HG03457 (cell line): ENCODE measurements around the gene ALOX12.

ENCODE experiments used
- ATAC-seq: cut with Tn5 transposase; IDR thresholded peaks from one replicate; pipeline ENCODE4 v1.9.1; 2021; ENCODE audit warnings: moderate number of reproducible peaks; ENCODE audit not compliant: unreplicated experiment

ALOX12 gene

GRCh38 chr17:7002288-7003047, 6.6 kb downstream of the ALOX12 start:
- ATAC-seq, result no peak

GRCh38 chr17:7003745-7004144, 7.9 kb downstream of the ALOX12 start:
- no peak for ATAC-seq

DNA sequence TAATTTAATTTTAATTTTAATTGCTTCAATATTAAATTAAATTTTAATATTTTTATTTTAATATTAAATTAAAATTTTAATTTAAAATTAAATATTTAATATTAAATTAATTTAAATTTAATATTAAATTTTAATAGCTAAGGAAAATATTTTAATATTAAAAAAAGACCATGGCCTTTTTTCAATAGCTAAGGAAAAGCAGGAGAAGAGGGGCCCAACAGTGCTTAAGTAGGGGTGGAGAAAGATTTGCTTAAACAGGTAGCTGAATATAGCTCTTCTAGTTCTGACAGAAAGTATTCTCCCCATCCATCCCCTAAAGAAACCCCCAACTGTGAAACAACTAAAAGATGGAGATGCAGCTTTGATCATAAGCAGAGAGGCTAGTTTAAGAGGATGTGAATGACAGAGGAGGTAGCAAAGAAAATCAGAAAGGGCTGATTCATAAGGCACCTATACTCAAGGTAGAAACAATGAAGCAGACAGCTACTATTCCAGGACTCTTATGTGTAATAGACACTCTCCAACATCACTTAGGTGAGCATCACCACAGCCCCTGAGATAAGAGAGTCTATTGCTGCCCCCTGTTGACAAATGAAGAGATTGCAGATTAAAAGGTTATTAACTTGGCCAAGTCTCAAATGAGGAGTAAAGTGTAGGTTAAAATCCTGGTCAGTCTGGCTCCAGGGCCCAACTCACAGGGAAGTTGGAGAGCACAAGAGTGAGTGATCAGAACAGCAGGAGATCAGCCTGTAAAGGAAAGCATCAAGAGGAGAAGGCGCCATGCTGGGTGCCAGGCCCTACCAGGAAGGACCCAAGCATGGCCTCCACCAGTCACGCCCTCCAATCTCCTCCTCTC, 8.8 kb downstream of the ALOX12 start:
- ATAC-seq, result no peak

- no peak for ATAC-seq
These were observed 9.9 kb downstream of the ALOX12 start for GRCh38 chr17:7005716-7006115.

- no peak for ATAC-seq
These were observed 11.3 kb downstream of the ALOX12 start for GRCh38 chr17:7007143-7007542.

- ATAC-seq, result no peak
These were observed 14.7 kb downstream of the ALOX12 start for GRCh38 chr17:7010523-7010922.

DNA sequence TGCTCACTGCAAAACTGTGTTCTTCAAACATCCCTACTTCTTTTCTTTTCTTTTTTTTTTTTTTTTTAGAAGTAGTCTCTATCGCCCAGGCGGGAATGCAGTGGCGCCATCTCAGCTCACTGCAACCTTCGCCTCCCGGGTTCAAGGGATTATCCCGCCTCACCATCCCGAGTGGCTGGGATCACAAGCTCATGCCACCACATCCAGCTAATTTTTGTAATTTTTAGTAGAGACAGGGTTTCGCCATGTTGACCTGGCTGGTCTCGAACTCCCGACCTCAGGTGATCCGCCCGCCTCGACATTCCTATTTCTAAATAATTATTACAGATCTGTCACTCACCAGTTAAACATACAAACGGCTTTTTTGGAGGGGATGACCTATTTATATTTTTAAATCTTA, 15.6 kb downstream of the ALOX12 start:
- no peak for ATAC-seq

- ATAC-seq, result no peak
These were observed 16.0 kb downstream of the ALOX12 start for GRCh38 chr17:7011942-7012254.

DNA sequence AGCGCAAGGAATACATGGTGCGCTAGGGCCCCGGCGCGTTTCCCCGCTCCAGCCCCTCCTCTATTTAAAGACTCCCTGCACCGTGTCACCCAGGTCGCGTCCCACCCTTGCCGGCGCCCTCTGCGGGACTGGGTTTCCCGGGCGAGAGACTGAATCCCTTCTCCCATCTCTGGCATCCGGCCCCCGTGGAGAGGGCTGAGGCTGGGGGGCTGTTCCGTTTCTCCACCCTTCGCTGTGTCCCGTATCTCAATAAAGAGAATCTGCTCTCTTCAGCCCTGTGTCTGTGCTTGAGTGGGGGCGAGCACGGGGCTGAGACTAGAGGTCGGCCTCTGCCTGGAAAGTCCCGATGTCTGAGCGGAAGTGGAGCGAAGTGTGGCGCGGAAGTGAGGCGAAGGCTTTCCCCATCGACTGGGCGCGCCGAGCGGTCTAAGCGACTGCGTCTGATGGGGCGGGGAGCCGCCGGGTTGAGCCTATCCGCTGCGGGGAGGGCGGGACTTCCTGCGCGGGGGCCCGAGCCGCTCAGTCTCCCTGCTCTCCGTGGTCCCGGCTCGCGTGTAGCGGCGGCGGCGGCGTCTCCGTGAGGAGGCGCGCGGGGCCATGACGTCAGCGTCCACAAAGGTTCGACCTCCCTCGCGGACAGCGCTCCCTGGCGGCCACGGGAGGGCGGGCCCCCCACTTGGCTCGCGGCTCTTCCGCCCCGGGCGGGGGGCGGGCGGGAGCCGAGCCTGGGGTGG, 18.6 kb downstream of the ALOX12 start:
- peak; percentile 67 for ATAC-seq

GRCh38 chr17:7014995-7015958, 19.4 kb downstream of the ALOX12 start:
- ATAC-seq, result peak; percentile 24

DNA sequence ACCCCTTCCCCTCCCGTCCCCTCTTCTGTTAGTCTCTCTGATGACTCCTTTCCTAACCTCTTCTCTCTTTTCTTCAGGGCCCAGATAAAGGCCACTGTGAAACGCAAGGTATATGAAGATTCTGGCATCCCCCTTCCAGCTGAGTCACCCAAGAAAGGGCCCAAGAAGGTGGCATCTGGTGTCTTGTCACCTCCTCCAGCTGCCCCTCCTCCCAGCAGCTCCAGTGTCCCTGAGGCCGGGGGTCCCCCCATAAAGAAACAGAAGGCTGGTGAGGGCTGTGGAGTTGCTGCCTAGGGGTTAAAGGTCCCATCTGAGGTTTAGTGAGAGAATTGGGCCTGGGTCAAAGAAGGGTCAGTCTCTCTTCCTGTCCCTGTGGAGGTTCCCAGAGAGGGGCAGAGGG, 20.6 kb downstream of the ALOX12 start:
- ATAC-seq, result no peak

DNA sequence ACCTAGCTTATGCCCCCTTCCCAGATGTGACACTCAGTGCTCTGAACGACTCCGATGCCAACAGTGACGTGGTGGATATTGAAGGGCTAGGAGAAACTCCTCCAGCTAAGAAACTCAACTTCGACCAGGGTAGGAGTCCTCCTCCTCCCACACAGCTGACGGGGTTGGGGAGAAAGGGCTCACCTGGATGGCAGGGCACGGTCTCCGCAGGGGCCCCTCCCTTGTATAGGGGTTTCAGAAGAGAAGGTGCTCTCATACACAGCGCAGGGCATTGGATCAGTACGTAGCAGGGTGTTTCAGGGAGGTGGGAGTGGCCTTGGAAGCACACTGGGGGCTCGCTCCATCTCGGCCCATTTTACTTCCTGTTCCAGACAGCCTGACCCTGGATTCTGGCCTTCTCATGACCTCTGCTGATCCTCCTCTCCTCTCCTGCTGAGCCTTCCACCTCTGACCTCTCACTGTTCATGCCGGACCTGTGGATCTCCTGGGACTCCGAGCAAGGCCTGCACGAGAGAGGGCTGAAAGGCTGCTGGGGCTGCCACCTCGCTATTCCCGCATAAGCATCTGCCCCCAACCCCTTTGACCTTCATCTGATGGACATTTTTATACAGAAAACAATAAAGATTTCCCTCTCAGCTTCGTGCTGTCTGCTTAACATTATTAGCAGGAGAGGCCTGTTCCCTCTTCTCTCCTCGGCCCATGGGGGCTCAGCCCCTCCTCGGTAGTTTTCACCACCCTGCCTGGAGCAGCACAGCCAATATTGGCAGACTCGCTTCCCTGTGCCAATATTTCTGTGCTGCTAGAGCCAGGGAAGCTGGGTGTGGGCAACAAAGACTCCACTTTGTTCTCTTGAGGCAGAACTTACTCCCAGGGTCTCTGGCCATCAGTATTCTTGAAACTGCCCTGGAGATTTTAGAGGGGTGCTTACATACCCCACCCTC, 21.3 kb downstream of the ALOX12 start:
- ATAC-seq, result no peak

DNA sequence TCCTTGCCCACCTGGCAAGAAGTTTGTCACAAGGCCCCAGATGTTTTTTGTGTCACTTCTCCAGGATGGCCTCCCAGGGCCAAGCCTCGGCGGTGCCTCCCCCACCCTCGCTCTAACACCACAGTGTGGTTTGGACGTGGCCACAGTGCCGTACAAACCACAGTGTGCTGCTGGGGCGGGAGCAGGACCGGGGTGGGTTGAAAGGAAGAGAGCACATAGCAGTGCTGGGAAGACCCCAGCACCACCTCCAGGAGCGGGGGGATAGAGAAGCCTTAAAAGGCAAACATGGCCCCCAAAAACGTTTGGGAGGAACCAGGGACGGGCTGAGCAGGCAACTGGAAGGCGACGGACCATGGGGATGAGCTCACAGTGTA, 22.0 kb downstream of the ALOX12 start:
- no peak for ATAC-seq

DNA sequence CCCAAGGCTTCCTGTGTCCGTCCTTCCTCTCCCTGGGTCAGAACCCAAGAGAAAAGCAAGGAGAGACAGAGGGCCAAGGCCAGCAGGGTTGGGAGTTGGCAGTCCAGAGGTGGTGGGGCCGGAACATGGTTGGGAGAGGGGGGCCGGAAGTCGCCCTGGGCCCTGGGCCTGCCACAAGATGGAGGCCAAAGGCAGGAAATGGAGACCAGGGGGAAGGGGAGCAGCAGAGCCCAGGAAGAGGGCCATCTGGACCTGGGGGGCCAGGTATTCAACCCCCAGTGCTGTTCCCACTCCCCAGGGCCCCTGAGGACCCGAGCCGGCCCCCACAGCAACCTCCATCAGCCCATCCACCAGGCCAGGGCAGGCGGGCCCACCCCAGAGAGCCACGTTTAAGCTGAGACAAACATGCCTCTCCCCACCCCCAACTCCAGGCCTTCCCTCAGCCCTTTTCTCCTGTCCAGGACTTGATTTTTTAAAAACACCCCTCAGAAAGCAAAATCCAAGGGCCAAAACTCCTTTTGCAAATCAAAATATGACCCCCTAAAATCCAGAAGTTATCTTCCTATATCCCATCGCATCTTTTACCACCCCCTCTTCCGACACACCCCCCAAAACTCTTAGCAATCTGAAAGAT, 22.6 kb downstream of the ALOX12 start:
- ATAC-seq, result no peak

- ATAC-seq, result no peak
These were observed 23.5 kb downstream of the ALOX12 start for GRCh38 chr17:7019367-7019766.

DNA sequence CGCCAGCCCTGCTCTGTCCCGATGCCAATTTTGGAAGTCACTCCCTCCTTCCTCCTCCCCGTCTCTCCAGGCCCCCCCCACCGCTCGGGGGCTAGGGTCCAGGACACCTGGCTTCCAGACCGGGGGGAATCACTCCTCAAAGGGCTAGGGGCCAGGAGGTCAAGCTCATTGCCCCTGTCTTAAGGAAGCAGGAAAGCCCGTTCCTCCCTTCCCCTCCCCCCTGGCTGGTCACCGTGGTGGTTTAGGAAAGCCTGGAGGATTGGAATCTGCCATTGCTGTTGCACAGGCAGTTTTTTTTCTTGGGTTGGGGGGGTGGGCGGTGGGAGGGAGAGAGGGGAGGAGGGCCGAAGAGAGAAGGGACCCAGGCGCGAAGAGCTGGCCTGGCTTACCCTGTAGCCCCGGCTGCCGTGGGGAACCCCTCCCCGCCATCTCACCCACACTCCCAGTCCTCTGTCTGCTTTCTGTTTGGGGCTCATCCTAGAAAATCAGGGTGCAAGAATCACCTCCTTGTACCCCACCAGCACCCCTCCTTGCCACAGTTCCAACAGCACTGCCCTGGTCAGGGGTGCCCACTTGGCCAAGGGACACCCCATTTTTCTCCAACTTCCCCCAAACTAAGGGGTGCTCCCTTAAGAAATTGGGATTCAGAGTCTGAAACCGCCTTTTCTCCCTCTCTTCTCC, 24.1 kb downstream of the ALOX12 start:
- ATAC-seq, result no peak

- ATAC-seq, result no peak
These were observed 25.2 kb downstream of the ALOX12 start for GRCh38 chr17:7020894-7021664.
